ENCODE data around the gene SAXO1. TPM values are rescaled to one million over a fixed set of nuclear protein-coding genes. Genes with fewer than 3 reads are reported as not detected.

SAXO1 gene
- total RNA-seq, 1 experiment from 2014 or later, result not detected

DNA sequence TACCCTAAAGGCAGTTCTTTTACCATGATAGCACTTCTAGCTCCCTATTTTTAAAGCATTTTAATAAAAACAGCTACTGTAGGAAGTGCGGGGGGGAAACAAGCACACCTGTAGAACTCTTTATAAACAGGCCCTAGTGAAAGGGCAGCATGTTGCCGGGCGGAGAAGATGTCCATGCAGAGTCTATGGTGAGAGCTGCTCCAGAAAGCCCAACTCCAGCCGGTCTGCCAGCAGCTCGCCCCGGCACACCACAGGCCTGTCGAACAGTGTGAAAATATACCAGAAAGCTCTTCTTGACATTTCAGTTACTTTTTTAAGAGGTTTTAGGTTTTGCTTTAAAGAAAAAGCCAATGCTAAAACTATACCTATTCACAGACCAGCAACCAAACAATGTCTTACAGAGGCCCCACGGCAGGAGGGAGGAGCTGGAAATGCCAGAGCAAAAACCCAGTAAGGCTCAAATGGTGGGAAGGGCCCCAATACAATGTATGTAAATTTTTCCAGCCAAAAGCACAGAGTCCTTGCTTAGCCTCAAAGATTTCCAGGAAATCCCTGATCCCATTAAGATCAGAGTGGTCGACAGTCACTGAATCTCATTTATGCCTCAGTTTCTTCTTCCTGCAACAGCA, 121.2 kb downstream of the SAXO1 start:
- ChIA-PET POLR2A (no interaction called here), CTCF (no interaction called here), RAD21 (ENCODE audit: low non-redundant PET in 1 of 2, low total read pairs in 2 of 2, uncharacterized antibody in 2 of 2, unreplicated experiment in 2 of 2) (no interaction called here)
- H3K4me2 ChIP-seq (ENCODE audit: low read length), result no peak overlapping the region
- H3K36me3 ChIP-seq (ENCODE audit: control insufficient read depth in 1 of 2, insufficient read depth in 2 of 2, low read length in 2 of 2), result no peaks in the 10 kb centered on the region
- BruUV-seq (replicated peaks), result no TSS peak
- TF ChIP-seq CTCF (IDR thresholded peaks at IDR 0.05 in 2 of 3, conservative IDR thresholded peaks at IDR 0.05 in 1 of 3; ENCODE audit: borderline replicate concordance in 1 of 3, insufficient read depth in 1 of 3, low read depth in 2 of 3, low read length in 2 of 3) (no peak), SIN3A (IDR thresholded peaks at IDR 0.05; ENCODE audit: low read depth) (no peak), ELF1 (IDR thresholded peaks at IDR 0.05; ENCODE audit: borderline replicate concordance, low read depth) (no peak), POLR2A (IDR thresholded peaks at IDR 0.05; ENCODE audit: borderline replicate concordance, extremely low read depth, insufficient read depth, insufficient read length) (no peak), ZFX (IDR thresholded peaks at IDR 0.05) (no peak), ZBTB33 (IDR thresholded peaks at IDR 0.05; ENCODE audit: extremely low read depth, insufficient replicate concordance, low read length) (no peak), EZH2 (IDR thresholded peaks at IDR 0.05) (no peak), EGR1 (IDR thresholded peaks at IDR 0.05; ENCODE audit: low read depth) (no peak), CBX3 (IDR thresholded peaks at IDR 0.05; ENCODE audit: low read depth) (no peak), FOSL1 (IDR thresholded peaks at IDR 0.05; ENCODE audit: low read depth) (no peak), YY1 (IDR thresholded peaks at IDR 0.05; ENCODE audit: extremely low read depth, insufficient replicate concordance, low read depth, low read length) (no peak), TCF7L2 (IDR thresholded peaks at IDR 0.05; ENCODE audit: borderline replicate concordance, extremely low read depth, insufficient read depth, insufficient read length) (no peak), SP1 (IDR thresholded peaks at IDR 0.05; ENCODE audit: low read depth) (no peak), RAD21 (IDR thresholded peaks at IDR 0.05; ENCODE audit: low read depth) (no peak), REST (IDR thresholded peaks at IDR 0.05; ENCODE audit: low read depth) (no peak), SRF (IDR thresholded peaks at IDR 0.05; ENCODE audit: low read depth) (no peak), CEBPB (IDR thresholded peaks at IDR 0.05; ENCODE audit: low read depth) (no peak)
- TF ChIP-seq, protein P1, sequence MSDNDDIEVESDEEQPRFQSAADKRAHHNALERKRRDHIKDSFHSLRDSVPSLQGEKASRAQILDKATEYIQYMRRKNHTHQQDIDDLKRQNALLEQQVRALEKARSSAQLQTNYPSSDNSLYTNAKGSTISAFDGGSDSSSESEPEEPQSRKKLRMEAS (IDR thresholded peaks at IDR 0.05), result no peak
- H3K9ac ChIP-seq (ENCODE audit: low read length), result no peak overlapping the region
- H3K9me2 ChIP-seq (ENCODE audit: insufficient read depth), result no peaks in the 10 kb centered on the region
- H3K79me2 ChIP-seq (ENCODE audit: insufficient read depth, low read length), result no peaks in the 10 kb centered on the region
- peaks cover 27% of the 10 kb centered on the region for H3K27me3 ChIP-seq (ENCODE audit: insufficient read depth, low read length)
- H2AFZ ChIP-seq (ENCODE audit: low read depth, low read length, poor library complexity, severe bottlenecking), result no peak overlapping the region
- H3K9me3 ChIP-seq (ENCODE audit: control insufficient read depth in 1 of 2, insufficient read depth in 1 of 2, low read depth in 1 of 2, low read length in 2 of 2), result no peaks in the 10 kb centered on the region
- no peaks in the 10 kb centered on the region for H3K4me1 ChIP-seq (ENCODE audit: control insufficient read depth in 1 of 2, insufficient read depth in 2 of 2, low read length in 2 of 2)
- no peaks in the 10 kb centered on the region for H4K20me1 ChIP-seq (ENCODE audit: insufficient read depth)
- intact Hi-C loops (cut with micrococcal nuclease), result no loop called here
- no peak overlapping the region for H3K27ac ChIP-seq (ENCODE audit: low read depth, low read length)
- ATAC-seq (no peak), DNase-seq (ENCODE audit: low read depth, low spot score) (no peak)
- no peak overlapping the region for H3K4me3 ChIP-seq (replicated peaks in 1 of 2; ENCODE audit: low read depth in 1 of 2, low read length in 2 of 2)

Measured in HCT116 (cell line).